ENCODE data around the gene LPIN1. TPM values are rescaled to one million over a fixed set of nuclear protein-coding genes. Genes with fewer than 3 reads are reported as not detected.

LPIN1 gene
- total RNA-seq, 4 donors from 2014 or later, result 19.0 to 52.3 (median 30.5) TPM

- TF ChIP-seq POLR2A (IDR thresholded peaks at IDR 0.05) (no peak), CTCF (IDR thresholded peaks at IDR 0.05) (no peak)
- no peak for DNase-seq
- Histone ChIP-seq H3K27ac (no peak overlapping the region), H3K27me3 (no peaks in the 10 kb centered on the region), H3K4me3 (no peak overlapping the region), H3K4me1 (no peaks in the 10 kb centered on the region), H3K36me3 (no peaks in the 10 kb centered on the region), H3K9me3 (no peaks in the 10 kb centered on the region)
- intact Hi-C loops (cut with DNase I; ENCODE audit: low total_unique reads), result loop anchor here (10.0 kb wide), 1 partner anchor 853 kb away; the partner anchor contains the start of gene TRIB2
These were observed 115.6 kb downstream of the LPIN1 start for GRCh38 chr2:11862049-11862448.

- intact Hi-C loops (cut with DNase I; ENCODE audit: low total_unique reads), result loop anchor here (10.0 kb wide), 1 partner anchor 852 kb away; the partner anchor contains the start of gene TRIB2
- H3K36me3 ChIP-seq, result no peaks in the 10 kb centered on the region
These were observed 116.7 kb downstream of the LPIN1 start for GRCh38 chr2:11863103-11863502.

GRCh38 chr2:11863513-11864328, 117.3 kb downstream of the LPIN1 start:
- TF ChIP-seq POLR2A (IDR thresholded peaks at IDR 0.05), result no peak
- TF ChIP-seq CTCF (IDR thresholded peaks at IDR 0.05), result peak; percentile 84 to 97 (median 94)
- Histone ChIP-seq H3K4me3 (peak overlapping the region in 1 of 2 donors; percentile 1), H3K36me3 (no peaks in the 10 kb centered on the region), H3K27me3 (no peaks in the 10 kb centered on the region), H3K9me3 (no peaks in the 10 kb centered on the region), H3K4me1 (no peaks in the 10 kb centered on the region), H3K27ac (peak overlapping the region; percentile 63 to 66)
- intact Hi-C loops (cut with DNase I; ENCODE audit: low total_unique reads), result loop anchor here (10.0 kb wide), 1 partner anchor 851 kb away; the partner anchor contains the start of gene TRIB2
- DNase-seq, result peak; percentile 87 to 88

More at GRCh38 chr2:11863103-11863502, 116.7 kb downstream of the LPIN1 start:
- Histone ChIP-seq H3K4me3 (no peak overlapping the region), H3K27me3 (no peaks in the 10 kb centered on the region), H3K27ac (peak overlapping the region; percentile 63 to 66), H3K9me3 (no peaks in the 10 kb centered on the region), H3K4me1 (no peaks in the 10 kb centered on the region)
- DNase-seq, result no peak
- TF ChIP-seq POLR2A (IDR thresholded peaks at IDR 0.05) (no peak), CTCF (IDR thresholded peaks at IDR 0.05) (no peak)

GRCh38 chr2:11864724-11865123, 118.3 kb downstream of the LPIN1 start:
- no peaks in the 10 kb centered on the region for H3K27me3 ChIP-seq
- H3K27ac ChIP-seq, result peak overlapping the region in 1 of 2 donors; percentile 63
- no peaks in the 10 kb centered on the region for H3K4me1 ChIP-seq
- intact Hi-C loops (cut with DNase I; ENCODE audit: low total_unique reads), result loop anchor here (10.0 kb wide), 1 partner anchor 850 kb away; the partner anchor contains the start of gene TRIB2
- TF ChIP-seq CTCF (IDR thresholded peaks at IDR 0.05) (no peak), POLR2A (IDR thresholded peaks at IDR 0.05) (no peak)
- no peak overlapping the region for H3K4me3 ChIP-seq
- no peak for DNase-seq
- no peaks in the 10 kb centered on the region for H3K36me3 ChIP-seq
- no peaks in the 10 kb centered on the region for H3K9me3 ChIP-seq

GRCh38 chr2:11865378-11865777, 118.9 kb downstream of the LPIN1 start:
- Histone ChIP-seq H3K4me3 (no peak overlapping the region), H3K4me1 (no peaks in the 10 kb centered on the region), H3K9me3 (no peaks in the 10 kb centered on the region), H3K27ac (no peak overlapping the region), H3K36me3 (no peaks in the 10 kb centered on the region), H3K27me3 (no peaks in the 10 kb centered on the region)
- intact Hi-C loops (cut with DNase I; ENCODE audit: low total_unique reads), result loop anchor here (10.0 kb wide), 1 partner anchor 849 kb away; the partner anchor contains the start of gene TRIB2
- no peak for DNase-seq
- TF ChIP-seq CTCF (IDR thresholded peaks at IDR 0.05) (no peak), POLR2A (IDR thresholded peaks at IDR 0.05) (no peak)
